ENCODE measurements around the gene SORCS2.
A peak's percentile ranks its signal among the peaks of the same experiment; 100 is the strongest.

The SORCS2 gene

GRCh38 chr4:7393601-7394575, 201.6 kb downstream of the SORCS2 start:
- DNase-seq: no peak
- in situ Hi-C loops (cut with HindIII; ENCODE audit: low pct_ligation_motif_present, low pct_unique_long_range_greater_than_20kb, low sequenced_read_pairs): no loop called here

DNA sequence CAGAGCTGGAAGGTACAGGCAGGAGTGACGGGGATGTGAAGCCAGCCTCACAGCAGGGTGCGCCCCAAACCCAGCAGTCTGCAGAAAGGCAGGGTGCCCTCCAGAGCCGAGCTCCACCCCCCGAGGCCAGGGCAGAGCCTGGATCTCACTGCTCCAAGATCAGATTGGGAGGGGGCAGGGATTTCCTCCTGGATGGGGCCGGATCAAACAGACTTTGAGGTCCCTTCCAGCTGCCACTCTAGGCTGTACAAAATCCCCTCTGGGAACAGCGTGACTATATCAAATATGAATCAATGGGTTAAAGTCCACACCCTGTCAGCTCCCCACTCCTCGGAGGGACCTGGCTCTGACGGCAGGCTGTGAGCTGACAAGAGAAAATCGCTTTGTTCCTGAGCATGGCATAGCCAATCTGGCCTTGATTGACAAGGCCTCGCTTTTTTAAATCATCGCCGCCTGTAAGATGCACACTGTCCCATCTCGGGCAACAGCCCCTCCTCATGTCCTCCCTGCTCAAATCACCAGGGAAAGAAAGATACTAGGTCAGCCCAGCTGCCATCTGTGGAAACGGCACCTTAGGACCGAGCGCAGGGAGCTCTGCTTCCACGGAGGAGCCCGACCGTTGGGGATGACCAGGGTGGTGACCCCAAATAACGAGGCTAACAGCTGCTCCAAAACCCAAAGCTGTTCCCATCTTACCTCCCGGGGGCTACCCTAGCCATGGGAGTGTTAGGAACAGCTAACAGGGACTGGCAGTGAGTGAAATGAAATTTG, 202.5 kb downstream of the SORCS2 start:
- no peak for DNase-seq
- in situ Hi-C loops (cut with HindIII; ENCODE audit: low pct_ligation_motif_present, low pct_unique_long_range_greater_than_20kb, low sequenced_read_pairs): no loop called here

DNA sequence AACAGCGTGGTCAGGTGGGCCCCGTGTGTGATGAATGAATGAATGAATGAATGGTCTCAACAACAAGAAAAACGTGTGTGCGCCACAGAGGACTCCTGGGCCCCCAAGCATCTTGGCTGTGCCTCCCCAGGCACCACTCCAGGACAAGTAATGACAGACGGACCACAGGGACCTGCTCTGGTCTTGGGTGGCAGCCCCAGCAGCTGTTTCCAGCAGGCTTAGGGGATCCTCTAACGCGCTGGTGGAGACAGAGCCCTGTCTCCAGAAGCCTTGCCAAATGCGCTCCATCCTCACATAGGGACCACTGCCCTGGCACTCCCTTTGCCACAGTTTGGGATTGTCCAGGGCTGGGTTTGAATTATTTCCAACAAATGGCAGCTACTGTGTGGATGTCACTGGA, 203.3 kb downstream of the SORCS2 start:
- in situ Hi-C loops (cut with HindIII; ENCODE audit: low pct_ligation_motif_present, low pct_unique_long_range_greater_than_20kb, low sequenced_read_pairs): no loop called here
- no peak for DNase-seq

DNA sequence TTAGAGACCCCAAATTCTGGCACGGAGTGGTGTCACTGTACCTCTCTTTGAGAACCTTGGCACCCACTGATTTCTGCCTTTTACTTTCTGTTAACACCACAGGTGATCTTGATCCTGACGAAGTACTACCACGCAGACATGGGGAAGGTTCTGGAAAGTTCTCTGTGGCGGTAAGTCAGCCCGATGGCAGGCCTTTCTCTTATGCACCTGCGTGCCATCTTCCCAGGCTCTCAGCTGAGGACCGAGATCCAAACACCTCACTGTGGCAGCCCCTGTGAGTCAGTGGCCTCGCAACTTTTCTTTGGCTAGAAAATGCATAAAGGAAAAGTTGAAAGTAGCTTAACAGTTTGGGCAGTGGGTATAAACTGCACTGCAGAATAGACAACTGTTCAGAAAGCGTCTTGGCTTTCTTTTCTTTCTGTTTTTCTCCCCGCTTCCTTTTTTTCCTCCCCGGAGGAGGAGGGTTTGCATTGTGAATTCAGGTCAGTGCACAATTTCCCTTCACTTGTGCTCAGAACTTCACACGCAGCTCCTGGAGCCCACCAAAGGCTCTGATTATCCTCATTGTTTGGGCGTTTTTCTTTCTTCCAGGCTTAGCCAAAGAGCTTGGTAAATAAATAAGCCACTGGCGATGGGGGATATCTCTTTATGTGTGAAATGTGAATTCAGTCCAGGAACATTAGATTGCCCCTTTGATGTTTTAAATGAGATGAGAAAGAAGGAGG, 204.0 kb downstream of the SORCS2 start:
- no peak for DNase-seq
- in situ Hi-C loops (cut with HindIII; ENCODE audit: low pct_ligation_motif_present, low pct_unique_long_range_greater_than_20kb, low sequenced_read_pairs): no loop called here

GRCh38 chr4:7397206-7398103, 205.1 kb downstream of the SORCS2 start:
- DNase-seq: no peak
- in situ Hi-C loops (cut with HindIII; ENCODE audit: low pct_ligation_motif_present, low pct_unique_long_range_greater_than_20kb, low sequenced_read_pairs): no loop called here

GRCh38 chr4:7398104-7398423, 205.7 kb downstream of the SORCS2 start:
- peak; percentile 19 for DNase-seq

GRCh38 chr4:7398788-7399439, 206.6 kb downstream of the SORCS2 start:
- in situ Hi-C loops (cut with HindIII; ENCODE audit: low pct_ligation_motif_present, low pct_unique_long_range_greater_than_20kb, low sequenced_read_pairs): no loop called here
- DNase-seq: no peak

More at GRCh38 chr4:7398104-7398423, 205.7 kb downstream of the SORCS2 start:
- in situ Hi-C loops (cut with HindIII; ENCODE audit: low pct_ligation_motif_present, low pct_unique_long_range_greater_than_20kb, low sequenced_read_pairs): no loop called here

DNA sequence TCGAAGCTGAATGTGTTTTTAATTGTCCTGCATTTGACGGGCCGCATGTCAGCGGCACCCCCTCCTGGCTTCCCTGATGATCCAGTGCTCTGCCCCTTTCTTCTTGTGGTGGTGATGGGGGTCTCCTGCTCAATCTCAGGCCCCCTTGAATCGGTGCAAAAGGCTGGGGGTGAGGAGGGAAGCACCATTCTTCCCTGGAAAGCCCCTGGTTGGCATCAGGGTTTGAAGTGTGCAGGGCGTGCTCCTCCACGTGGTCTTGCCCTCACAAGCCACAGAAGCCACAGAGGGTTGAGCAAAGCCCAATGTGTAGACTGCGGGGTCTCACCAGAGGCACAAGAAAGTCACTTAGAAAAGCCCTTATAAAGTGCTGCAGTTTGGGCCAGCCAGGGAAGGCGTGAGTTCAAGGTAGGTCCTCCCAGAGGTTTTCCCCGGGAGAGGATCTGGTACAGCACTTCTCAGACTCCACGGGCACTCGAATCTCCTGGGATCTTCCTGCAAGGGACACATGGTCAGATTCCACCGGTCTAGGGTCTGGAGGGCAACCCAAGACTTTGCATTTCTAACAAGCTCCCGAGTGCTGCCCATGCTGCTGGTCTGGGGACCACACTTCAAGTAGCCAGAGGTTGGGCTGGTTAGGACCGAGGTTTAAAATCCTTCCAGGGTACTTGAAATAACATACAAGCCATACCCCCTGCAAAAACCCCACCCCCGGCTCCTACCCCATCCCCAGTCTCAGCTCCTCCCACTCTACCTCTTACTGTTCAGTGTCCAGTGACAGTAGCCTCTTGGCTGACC, 207.3 kb downstream of the SORCS2 start:
- DNase-seq: no peak
- in situ Hi-C loops (cut with HindIII; ENCODE audit: low pct_ligation_motif_present, low pct_unique_long_range_greater_than_20kb, low sequenced_read_pairs): no loop called here

DNA sequence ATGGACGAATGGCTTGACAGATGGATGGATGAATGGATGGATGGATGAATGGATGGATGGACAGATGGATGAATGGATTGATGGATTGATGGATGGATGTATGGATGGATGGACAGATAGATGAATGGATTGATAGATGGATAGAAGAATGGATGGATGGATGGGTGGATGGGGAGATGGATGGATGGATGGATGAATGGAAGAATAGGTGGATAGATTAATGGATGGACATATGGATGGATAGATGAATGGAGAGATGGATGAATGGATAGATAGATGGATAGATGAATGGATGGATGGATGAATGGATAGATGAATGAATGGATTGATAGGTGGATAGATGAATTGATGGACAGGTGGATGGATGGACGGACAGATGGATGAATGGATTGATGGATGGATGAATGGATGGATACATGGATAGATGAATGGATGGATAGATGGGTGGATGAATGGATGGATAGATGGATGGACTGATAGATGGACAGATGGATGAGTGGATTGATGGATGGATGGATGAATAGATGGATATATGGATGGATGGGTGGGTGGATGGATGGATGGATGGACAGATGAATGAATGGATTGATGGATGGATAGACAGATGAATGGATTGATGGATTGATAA, 208.4 kb downstream of the SORCS2 start:
- in situ Hi-C loops (cut with HindIII; ENCODE audit: low pct_ligation_motif_present, low pct_unique_long_range_greater_than_20kb, low sequenced_read_pairs): no loop called here
- no peak for DNase-seq

DNA sequence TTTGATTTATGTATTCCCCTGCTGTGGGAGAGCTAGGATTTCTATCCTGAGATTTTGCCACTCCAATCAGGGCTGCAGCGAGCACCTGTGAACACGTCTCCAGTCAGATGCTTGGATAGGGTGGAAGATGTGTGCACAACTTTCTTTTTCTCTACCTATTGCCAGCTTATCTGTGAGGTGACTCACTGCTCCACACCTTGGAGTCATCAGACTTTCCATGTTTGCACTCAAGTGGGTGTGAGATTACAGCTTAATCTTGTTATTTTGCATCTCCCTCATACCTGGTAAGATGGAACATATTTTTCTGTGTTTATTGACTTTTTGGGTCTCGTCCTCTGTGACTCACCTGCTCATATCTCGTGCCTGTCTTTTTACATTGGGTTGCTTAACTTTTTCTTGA, 210.2 kb downstream of the SORCS2 start:
- in situ Hi-C loops (cut with HindIII; ENCODE audit: low pct_ligation_motif_present, low pct_unique_long_range_greater_than_20kb, low sequenced_read_pairs): no loop called here
- no peak for DNase-seq

DNA sequence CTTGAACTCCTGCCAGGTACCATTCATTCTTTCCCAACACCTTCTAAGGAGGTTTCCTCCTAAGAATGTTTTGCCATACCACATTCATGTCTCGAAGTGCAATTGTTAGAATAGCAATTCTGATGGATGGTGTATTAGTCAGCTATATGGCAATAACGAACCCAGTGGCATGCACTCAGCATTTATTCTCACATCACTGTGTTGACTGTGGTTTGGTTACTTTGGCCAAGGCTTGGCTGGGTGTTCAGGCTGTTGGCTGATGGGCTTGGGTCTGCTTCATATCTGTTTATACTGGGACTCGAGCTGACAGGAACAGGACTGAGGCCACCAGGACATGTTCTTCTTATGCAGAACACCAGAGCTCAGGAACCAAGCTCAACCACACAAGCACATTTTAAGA, 210.7 kb downstream of the SORCS2 start:
- in situ Hi-C loops (cut with HindIII; ENCODE audit: low pct_ligation_motif_present, low pct_unique_long_range_greater_than_20kb, low sequenced_read_pairs): no loop called here

GRCh38 chr4:7408166-7408565, 215.8 kb downstream of the SORCS2 start:
- no peak for DNase-seq
- in situ Hi-C loops (cut with HindIII; ENCODE audit: low pct_ligation_motif_present, low pct_unique_long_range_greater_than_20kb, low sequenced_read_pairs): no loop called here

More for the DNA sequence above, 210.7 kb downstream of the SORCS2 start:
- DNase-seq: no peak

GRCh38 chr4:7410446-7410845, 218.1 kb downstream of the SORCS2 start:
- no peak for DNase-seq
- in situ Hi-C loops (cut with HindIII; ENCODE audit: low pct_ligation_motif_present, low pct_unique_long_range_greater_than_20kb, low sequenced_read_pairs): no loop called here

DNA sequence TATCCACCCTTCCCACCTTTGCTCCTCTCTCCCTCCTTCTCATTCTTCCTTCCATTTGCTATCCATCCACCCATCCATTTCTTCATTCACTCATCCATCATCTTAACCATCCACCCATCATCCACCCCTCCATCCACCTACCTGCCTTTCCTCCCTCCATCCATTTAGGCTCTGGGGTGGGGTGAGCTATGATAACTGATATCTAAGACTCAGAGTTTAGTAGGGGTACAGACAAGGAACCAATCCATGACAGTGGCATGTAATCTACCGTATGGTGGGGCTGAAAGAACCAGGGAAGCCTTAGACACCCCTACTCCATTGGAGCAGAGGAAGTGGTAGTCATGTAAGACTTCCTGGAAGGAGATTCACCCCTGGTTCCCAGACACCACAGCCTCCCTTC, 219.2 kb downstream of the SORCS2 start:
- in situ Hi-C loops (cut with HindIII; ENCODE audit: low pct_ligation_motif_present, low pct_unique_long_range_greater_than_20kb, low sequenced_read_pairs): no loop called here
- DNase-seq: no peak

DNA sequence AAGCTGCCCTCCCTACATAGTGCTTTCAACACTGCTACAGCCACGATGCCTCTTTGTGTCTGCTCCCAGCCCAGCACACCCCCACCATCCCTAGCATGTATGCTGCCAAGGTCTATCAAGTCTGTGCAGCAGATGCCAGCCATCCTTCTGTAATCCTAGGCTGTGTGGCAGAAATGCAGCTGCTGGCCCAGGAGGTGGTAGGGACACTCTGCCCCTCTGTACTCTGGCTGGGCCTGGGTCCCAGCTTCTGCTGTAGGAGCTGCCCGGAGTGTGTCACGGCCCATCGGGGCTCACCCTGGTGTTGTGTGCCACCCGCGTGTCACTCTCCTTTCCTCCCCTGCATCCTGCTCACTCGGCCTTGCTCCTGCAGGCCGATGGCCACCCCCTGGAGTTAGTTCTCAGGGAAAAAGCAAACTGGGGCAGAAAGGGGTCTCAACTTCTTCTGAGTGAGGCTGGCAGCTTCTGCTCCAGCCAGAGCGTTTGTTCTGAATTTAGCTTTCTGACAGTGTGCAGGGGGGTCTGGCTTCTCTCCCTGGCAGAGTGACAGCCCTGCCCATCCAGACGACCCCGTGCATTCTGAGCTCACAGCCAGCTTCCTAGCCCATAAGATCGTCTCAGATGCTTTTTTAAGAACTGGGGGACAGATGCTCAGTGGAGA, 219.7 kb downstream of the SORCS2 start:
- no peak for DNase-seq
- in situ Hi-C loops (cut with HindIII; ENCODE audit: low pct_ligation_motif_present, low pct_unique_long_range_greater_than_20kb, low sequenced_read_pairs): no loop called here

DNA sequence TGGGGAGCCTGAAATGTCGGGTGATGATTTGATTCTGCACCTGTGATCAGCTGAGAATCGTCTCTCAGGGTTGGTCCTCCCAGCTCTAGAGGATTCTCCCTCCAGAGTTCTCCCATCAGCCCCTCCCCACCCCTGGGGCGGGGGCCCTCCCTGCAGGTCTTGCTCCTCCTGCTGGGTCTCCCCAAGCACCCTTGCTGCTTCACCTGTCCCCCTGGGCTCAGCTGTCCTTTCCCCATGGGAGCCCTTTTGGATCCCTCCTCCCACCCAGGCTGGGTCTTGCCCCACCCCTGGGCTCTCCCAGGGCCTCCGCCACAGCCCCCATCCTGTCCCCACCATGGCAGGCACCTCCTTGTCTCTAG, 220.2 kb downstream of the SORCS2 start:
- no peak for DNase-seq
- in situ Hi-C loops (cut with HindIII; ENCODE audit: low pct_ligation_motif_present, low pct_unique_long_range_greater_than_20kb, low sequenced_read_pairs): no loop called here

All from ACHN (cell line).